Measurements from ENCODE around the gene RNASE3.
"Not testable (repeated sequence)": the region's sequence is repeated elsewhere in the genome, so short reads cannot be mapped to it uniquely, and the experiment has no call there.

The RNASE3 gene

GRCh38 chr14:20919038-20919756 lies 28.0 kb downstream of the RNASE3 start:
- not testable (repeated sequence) for DNase-seq

GRCh38 chr14:20923766-20924297 lies 32.6 kb downstream of the RNASE3 start:
- not testable (repeated sequence) for DNase-seq

DNA sequence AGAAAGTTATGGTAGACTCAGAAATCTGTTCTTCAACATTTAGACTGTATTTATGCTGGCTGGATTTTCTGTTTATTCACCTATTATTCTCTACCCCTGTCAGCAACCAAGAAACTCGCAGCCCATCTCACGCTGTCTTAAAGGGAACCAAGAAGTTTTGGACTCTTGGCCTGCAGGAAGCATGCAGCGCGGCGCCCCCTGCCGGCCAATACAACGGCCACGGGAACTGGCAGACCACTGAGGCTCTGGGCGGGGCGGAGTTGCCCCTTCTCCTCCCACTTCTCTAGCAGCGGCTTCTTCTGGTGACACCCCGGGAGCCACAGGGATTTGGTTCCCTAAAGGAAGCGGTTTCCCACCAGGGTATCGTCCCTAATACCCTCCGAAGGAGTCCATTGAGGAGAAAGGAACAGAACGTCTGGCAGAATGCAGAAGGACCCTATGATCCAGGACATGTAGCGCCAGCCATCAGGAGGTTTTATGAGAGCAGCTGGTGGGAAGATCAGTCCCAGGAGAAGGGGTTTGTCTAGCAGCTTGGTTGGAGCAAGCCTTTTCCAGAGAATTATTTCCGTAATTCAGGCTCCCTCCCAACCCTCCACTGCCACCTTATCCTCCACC lies 43.1 kb downstream of the RNASE3 start:
- DNase-seq: no peak

- DNase-seq: no peak
Observed at GRCh38 chr14:20935303-20935984, 44.3 kb downstream of the RNASE3 start.

Measured in NCI-H1105 treated with DMSO at 0.1 percent for 48 hours (cell line).